LNCaP clone FGC (cell line): ENCODE data around the gene AGPAT3.

ENCODE experiments used
- DNase-seq: peaks from one replicate; pipeline ENCODE4 v3.0.0-alpha.2; 2011; ENCODE audit warnings: low read depth
- H3K4me3 ChIP-seq: 2 replicates; pipeline ENCODE4 v1.5.1; 2011; ENCODE audit warnings: mild to moderate bottlenecking, low read depth, low read length, control low read depth
- TF ChIP-seq, protein P1 (sequence below): IDR thresholded peaks from 2 replicates; pipeline ENCODE4 v1.5.1; 2012; ENCODE audit warnings: mild to moderate bottlenecking; ENCODE audit not compliant: control insufficient read depth, insufficient read depth; ENCODE audit errors: extremely low read depth

The AGPAT3 gene

DNA sequence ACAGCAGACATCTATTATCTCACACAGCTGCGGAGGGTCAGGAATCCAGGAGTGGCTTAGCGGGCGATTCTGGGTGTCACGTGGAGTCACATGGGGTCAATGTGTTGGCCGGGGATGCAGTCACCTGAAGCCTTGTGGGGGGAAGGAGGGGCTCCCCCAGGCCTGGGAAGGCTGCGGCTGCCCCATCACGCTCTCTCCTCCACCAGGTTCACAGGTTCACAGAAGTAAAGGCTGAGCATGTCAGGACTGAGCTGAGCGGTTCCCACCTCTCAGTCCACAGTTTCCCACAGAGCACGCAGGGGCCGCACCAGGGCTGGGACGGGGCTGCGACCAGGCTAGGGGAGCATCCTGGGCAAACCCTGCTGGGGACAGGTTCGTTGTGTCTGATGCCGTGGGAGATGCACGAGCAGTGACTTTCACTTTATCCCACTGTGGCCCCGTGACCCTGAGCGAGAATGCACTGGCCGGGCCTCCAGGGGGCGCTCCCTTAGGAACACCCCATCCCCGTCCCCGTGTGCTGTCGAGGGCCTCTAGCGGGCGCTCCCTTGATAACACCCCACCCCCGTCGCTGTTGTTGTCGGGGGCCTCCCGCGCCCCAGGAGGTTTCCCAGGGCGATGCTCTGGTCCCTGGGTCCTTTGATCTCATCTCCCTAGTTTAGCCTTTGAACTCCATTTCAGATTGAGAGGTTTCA is 73.9 kb downstream of the AGPAT3 start:
- H3K4me3 ChIP-seq = peak overlapping the region; percentile 37
- TF ChIP-seq, protein P1, sequence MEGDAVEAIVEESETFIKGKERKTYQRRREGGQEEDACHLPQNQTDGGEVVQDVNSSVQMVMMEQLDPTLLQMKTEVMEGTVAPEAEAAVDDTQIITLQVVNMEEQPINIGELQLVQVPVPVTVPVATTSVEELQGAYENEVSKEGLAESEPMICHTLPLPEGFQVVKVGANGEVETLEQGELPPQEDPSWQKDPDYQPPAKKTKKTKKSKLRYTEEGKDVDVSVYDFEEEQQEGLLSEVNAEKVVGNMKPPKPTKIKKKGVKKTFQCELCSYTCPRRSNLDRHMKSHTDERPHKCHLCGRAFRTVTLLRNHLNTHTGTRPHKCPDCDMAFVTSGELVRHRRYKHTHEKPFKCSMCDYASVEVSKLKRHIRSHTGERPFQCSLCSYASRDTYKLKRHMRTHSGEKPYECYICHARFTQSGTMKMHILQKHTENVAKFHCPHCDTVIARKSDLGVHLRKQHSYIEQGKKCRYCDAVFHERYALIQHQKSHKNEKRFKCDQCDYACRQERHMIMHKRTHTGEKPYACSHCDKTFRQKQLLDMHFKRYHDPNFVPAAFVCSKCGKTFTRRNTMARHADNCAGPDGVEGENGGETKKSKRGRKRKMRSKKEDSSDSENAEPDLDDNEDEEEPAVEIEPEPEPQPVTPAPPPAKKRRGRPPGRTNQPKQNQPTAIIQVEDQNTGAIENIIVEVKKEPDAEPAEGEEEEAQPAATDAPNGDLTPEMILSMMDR = peak; percentile 99
- DNase-seq = no peak

GRCh38 chr21:43939443-43940328 is 74.7 kb downstream of the AGPAT3 start:
- DNase-seq = no peak
- no peak overlapping the region for H3K4me3 ChIP-seq
- TF ChIP-seq, protein P1 = no peak

GRCh38 chr21:43940329-43941050 is 75.5 kb downstream of the AGPAT3 start:
- TF ChIP-seq, protein P1 = no peak
- no peak for DNase-seq
- no peak overlapping the region for H3K4me3 ChIP-seq

- TF ChIP-seq, protein P1 = no peak
- H3K4me3 ChIP-seq = no peak overlapping the region
- DNase-seq = no peak
Measured at GRCh38 chr21:43942201-43942600, 77.2 kb downstream of the AGPAT3 start.

DNA sequence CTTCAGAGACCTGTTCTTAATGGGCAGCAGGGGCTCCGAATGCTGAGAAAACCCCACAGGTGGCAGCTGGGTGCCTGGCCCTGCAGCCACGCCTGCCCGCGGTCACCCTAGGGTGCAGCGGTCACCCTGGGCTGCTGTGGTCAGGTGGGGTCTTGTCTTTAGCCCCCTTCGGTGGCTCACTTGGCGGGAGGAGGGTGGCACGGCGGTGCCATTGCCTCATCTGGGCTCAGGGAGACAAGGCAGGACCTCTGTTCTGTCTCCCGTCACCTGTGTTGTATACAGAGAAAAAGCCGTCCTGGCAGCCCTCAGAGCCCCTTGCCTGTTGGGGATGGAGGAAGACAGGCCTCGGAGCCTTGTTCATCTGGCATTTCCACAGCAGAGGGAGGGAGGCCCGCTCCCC is 77.6 kb downstream of the AGPAT3 start:
- H3K4me3 ChIP-seq = no peak overlapping the region
- TF ChIP-seq, protein P1 = no peak
- DNase-seq = no peak

DNA sequence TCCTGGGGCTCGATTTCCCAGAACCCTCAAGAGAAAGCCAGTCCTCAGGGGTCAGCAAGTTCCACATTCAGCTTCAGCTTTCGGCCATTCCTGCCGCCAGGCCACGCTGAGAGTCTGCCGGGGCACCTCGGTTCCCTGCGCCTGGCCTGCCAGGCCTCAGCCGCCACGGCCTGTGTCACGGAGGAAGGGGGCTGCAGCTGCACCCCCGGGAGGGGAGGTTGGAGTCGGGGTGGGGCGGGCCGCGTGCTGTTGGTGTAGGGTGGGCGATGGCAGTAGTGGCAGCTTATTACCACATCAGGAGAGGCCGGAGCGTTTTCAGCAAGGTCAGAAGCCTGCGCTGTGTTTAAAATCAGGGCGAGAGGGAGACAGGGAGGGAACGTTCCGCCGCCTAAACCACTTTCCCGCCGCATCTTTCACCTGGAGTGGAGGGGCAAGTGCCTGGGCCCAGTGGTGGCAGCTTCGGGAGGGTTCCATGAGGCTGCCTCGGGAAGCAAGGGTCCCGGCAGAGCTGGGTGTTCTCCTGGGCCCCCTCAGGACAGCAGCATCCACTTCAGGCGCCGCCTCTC is 78.6 kb downstream of the AGPAT3 start:
- no peak overlapping the region for H3K4me3 ChIP-seq
- no peak for DNase-seq
- TF ChIP-seq, protein P1 = no peak
